Glomerular visceral epithelial cell (primary cell): ENCODE results near the gene PCDHB9.
"Not testable (repeated sequence)": the region's sequence is repeated elsewhere in the genome, so short reads cannot be mapped to it uniquely, and the experiment has no call there.

Source experiments
- DNase-seq: peaks from one replicate; pipeline ENCODE4 v3.0.0-alpha.2; 2016; ENCODE audit errors: extremely low spot score

Gene PCDHB9

GRCh38 chr5:141186897-141187512 is at the start of gene PCDHB9:
PCDHB9 (plus strand) TSS chr5:141187161; CDS start chr5:141187319, 158 bp downstream.
- DNase-seq, result no peak

- not testable (repeated sequence) for DNase-seq
Observed at GRCh38 chr5:141137346-141137745, 49.6 kb upstream of the PCDHB9 start.

- peak; percentile 28 for DNase-seq
Observed at GRCh38 chr5:141149812-141150211, 37.1 kb upstream of the PCDHB9 start, which contains the start of gene PCDHB6. PCDHB6 (plus strand) TSS chr5:141150057; CDS start chr5:141150258, 201 bp downstream.

- no peak for DNase-seq
Observed at GRCh38 chr5:141150224-141150992, 36.6 kb upstream of the PCDHB9 start.

GRCh38 chr5:141150993-141151325 is 36.0 kb upstream of the PCDHB9 start:
- DNase-seq, result no peak

- not testable (repeated sequence) for DNase-seq
Observed at GRCh38 chr5:141151632-141152031, 35.3 kb upstream of the PCDHB9 start.

GRCh38 chr5:141152096-141152495 is 34.9 kb upstream of the PCDHB9 start:
- not testable (repeated sequence) for DNase-seq

GRCh38 chr5:141155540-141156374 is 31.2 kb upstream of the PCDHB9 start:
- no peak for DNase-seq

GRCh38 chr5:141157356-141157755 is 29.6 kb upstream of the PCDHB9 start:
- DNase-seq, result not testable (repeated sequence)

- not testable (repeated sequence) for DNase-seq
Observed at GRCh38 chr5:141157901-141158300, 29.1 kb upstream of the PCDHB9 start.

GRCh38 chr5:141172381-141173204 is 14.4 kb upstream of the PCDHB9 start, which contains the start of gene PCDHB7:
PCDHB7 (plus strand) TSS chr5:141172644; CDS start chr5:141172836, 192 bp downstream.
- DNase-seq, result peak; percentile 37

GRCh38 chr5:141174291-141175104 is 12.5 kb upstream of the PCDHB9 start:
- not testable (repeated sequence) for DNase-seq

- no peak for DNase-seq
Observed at GRCh38 chr5:141175933-141176332, 11.0 kb upstream of the PCDHB9 start.

- DNase-seq, result peak; percentile 36
Observed at GRCh38 chr5:141177577-141178191, 9.3 kb upstream of the PCDHB9 start, which contains the start of gene PCDHB8. PCDHB8 (plus strand) TSS chr5:141177790; CDS start chr5:141178035, 245 bp downstream.

GRCh38 chr5:141179371-141179770 is 7.6 kb upstream of the PCDHB9 start:
- not testable (repeated sequence) for DNase-seq

GRCh38 chr5:141179876-141180275 is 7.1 kb upstream of the PCDHB9 start:
- DNase-seq, result not testable (repeated sequence)

GRCh38 chr5:141180313-141180712 is 6.6 kb upstream of the PCDHB9 start:
- no peak for DNase-seq

GRCh38 chr5:141182248-141182647 is 4.7 kb upstream of the PCDHB9 start, which contains the start of gene PCDHB16:
PCDHB16 (plus strand) TSS chr5:141182387; CDS start chr5:141182560, 173 bp downstream.
- DNase-seq, result peak; percentile 64

- not testable (repeated sequence) for DNase-seq
Observed at GRCh38 chr5:141184117-141184855, 2.7 kb upstream of the PCDHB9 start.
